GM12878 (cell line): Measurements from ENCODE around the gene MEG3. TPM values are rescaled to one million over a fixed set of nuclear protein-coding genes. Genes with fewer than 3 reads are reported as not detected.

ENCODE experiments used
- ATAC-seq: fragments of 200-7000 bp; cut with Tn5 transposase; 3 replicates; pipeline ENCODE4 v1.9.1; 2020; ENCODE audit warnings: mild to moderate bottlenecking, moderate library complexity
- BruUV-seq: library from RNA; stranded (reverse); fragments of 400-500 nt; replicated peaks from 2 replicates; lab custom pipeline; 2021; lab: Mats Ljungman, UMichigan
- CTCF ChIA-PET: fragments of 300-600 bp; sonication (Branson Sonifier 250); formaldehyde crosslinking; extraction: SDS; loops from one replicate; lab custom pipeline; 2021; ENCODE audit warnings: inconsistent platforms; lab: Yijun Ruan, JAX
- POLR2A ChIA-PET: fragments of 350-600 bp; formaldehyde crosslinking; extraction: SDS; loops from one replicate; lab custom pipeline; 2021; ENCODE audit warnings: inconsistent platforms; lab: Charles Lee
- RAD21 ChIA-PET: fragments of 300-600 bp; sonication (Branson Sonifier 250); formaldehyde crosslinking; loops from one replicate; lab custom pipeline; 2023; ENCODE audit warnings: antibody characterized with exemption; ENCODE audit not compliant: unreplicated experiment; lab: Charles Lee
- SMC1A ChIA-PET: fragments of 300-600 bp; sonication (Branson Sonifier 250); formaldehyde crosslinking; loops from one replicate; lab custom pipeline; 2023; ENCODE audit not compliant: unreplicated experiment, uncharacterized antibody; lab: Charles Lee
- DNase-seq: peaks from one replicate; pipeline ENCODE4 v3.0.0-alpha.2; 2011; ENCODE audit warnings: low read depth, low spot score
- FAIRE-seq: peaks from 3 replicates; lab custom pipeline; 2011; peaks lifted over from hg19 to GRCh38; lab: Jason Lieb, UNC
- H2AFZ ChIP-seq: 2 replicates; pipeline ENCODE4 v1.6.0; 2011; ENCODE audit warnings: low read depth, low read length, control low read depth; ENCODE audit not compliant: control insufficient read depth
- H3K27ac ChIP-seq: 2 replicates; pipeline ENCODE4 v1.5.1; 2011; ENCODE audit warnings: control low read depth; ENCODE audit not compliant: control insufficient read depth, insufficient read depth
- H3K27me3 ChIP-seq, 2 experiments: replicated peaks in 1 of 2; 2 replicates each; pipeline versions ENCODE4 v1.6.0 to v1.6.1; 2011; ENCODE audit warnings: low read length in 1 of 2; ENCODE audit not compliant: control insufficient read depth in 2 of 2, insufficient read depth in 2 of 2
- H3K36me3 ChIP-seq, 2 experiments: 2 replicates each; pipeline ENCODE4 v1.5.1; 2011; ENCODE audit warnings: low read length in 1 of 2; ENCODE audit not compliant: control insufficient read depth in 2 of 2, insufficient read depth in 2 of 2
- H3K4me1 ChIP-seq: 2 replicates; pipeline ENCODE4 v1.6.1; 2011; ENCODE audit warnings: mild to moderate bottlenecking, low read length, moderate library complexity, mixed read lengths; ENCODE audit not compliant: control insufficient read depth, insufficient read depth
- H3K4me2 ChIP-seq: 2 replicates; pipeline ENCODE4 v1.6.0; 2011; ENCODE audit warnings: control low read depth; ENCODE audit not compliant: control insufficient read depth, insufficient read depth
- H3K4me3 ChIP-seq: fragments of 200-600 bp; sonication (generic); 2 replicates; pipeline ENCODE4 v1.5.1; 2016
- H3K79me2 ChIP-seq: 2 replicates; pipeline ENCODE4 v1.6.0; 2011; ENCODE audit warnings: low read length; ENCODE audit not compliant: control insufficient read depth, insufficient read depth
- H3K9ac ChIP-seq: 2 replicates; pipeline ENCODE4 v1.8.0; 2011; ENCODE audit warnings: low read length, control low read depth, mixed read lengths; ENCODE audit not compliant: control insufficient read depth, insufficient read depth
- H3K9me3 ChIP-seq: replicated peaks from 3 replicates; pipeline ENCODE4 v1.5.1; 2011; ENCODE audit warnings: mild to moderate bottlenecking, low read length; ENCODE audit not compliant: control insufficient read depth, insufficient read depth
- H4K20me1 ChIP-seq: 2 replicates; pipeline ENCODE4 v1.6.0; 2011; ENCODE audit not compliant: control insufficient read depth, insufficient read depth
- ATF7 ChIP-seq: fragments of 450-650 bp; IDR thresholded peaks from 2 replicates; pipeline ENCODE4 v1.6.1; 2016; ENCODE audit warnings: low read depth, mild to moderate bottlenecking
- CBX3 ChIP-seq: fragments of 200-600 bp; sonication (generic); IDR thresholded peaks from 2 replicates; pipeline ENCODE4 v1.6.1; 2016; ENCODE audit warnings: low read depth, borderline replicate concordance
- CEBPZ ChIP-seq: fragments of 150-350 bp; IDR thresholded peaks from 2 replicates; pipeline ENCODE4 v1.6.1; 2016; ENCODE audit warnings: low read depth, low read length
- CTCF ChIP-seq, 3 experiments: IDR thresholded peaks in 2 of 3; conservative IDR thresholded peaks in 1 of 3; 2 replicates each; pipeline ENCODE4 v1.5.1; 2011; ENCODE audit warnings: low read depth in 3 of 3, low read length in 3 of 3, mild to moderate bottlenecking in 3 of 3, control low read depth in 2 of 3, moderate library complexity in 2 of 3, inconsistent platforms in 1 of 3, mixed read lengths in 1 of 3; ENCODE audit not compliant: control insufficient read depth in 2 of 3, insufficient read depth in 1 of 3; ENCODE audit errors: extremely low read depth in 1 of 3
- CUX1 ChIP-seq: IDR thresholded peaks from 2 replicates; pipeline ENCODE4 v1.6.1; 2012; ENCODE audit warnings: improper control_type of control experiment, low read depth, low read length; ENCODE audit not compliant: insufficient replicate concordance
- HCFC1 ChIP-seq: fragments of 150-350 bp; IDR thresholded peaks from 2 replicates; pipeline ENCODE4 v1.6.1; 2014; ENCODE audit warnings: low read length
- NRF1 ChIP-seq: conservative IDR thresholded peaks from 2 replicates; pipeline ENCODE4 v1.6.1; 2011; ENCODE audit warnings: mild to moderate bottlenecking, low read depth, low read length, improper control_type of control experiment
- POLR2AphosphoS5 ChIP-seq: IDR thresholded peaks from 2 replicates; pipeline ENCODE4 v1.6.1; 2011; ENCODE audit warnings: mild to moderate bottlenecking, low read length, inconsistent platforms
- SP1 ChIP-seq: IDR thresholded peaks from one replicate; pipeline ENCODE4 v1.6.1; 2011; ENCODE audit warnings: low read depth, low read length
- SPI1 ChIP-seq: IDR thresholded peaks from 2 replicates; pipeline ENCODE4 v1.6.1; 2011; ENCODE audit warnings: low read depth, mild to moderate bottlenecking, low read length, moderate library complexity, borderline replicate concordance; ENCODE audit not compliant: insufficient read depth
- SUZ12 ChIP-seq: fragments of 200-600 bp; sonication (generic); IDR thresholded peaks from one replicate; pipeline ENCODE4 v1.6.1; 2018; ENCODE audit warnings: antibody characterized with exemption, mild to moderate bottlenecking; ENCODE audit not compliant: unreplicated experiment
- WRNIP1 ChIP-seq: IDR thresholded peaks from 2 replicates; pipeline ENCODE4 v1.6.1; 2011; ENCODE audit warnings: low read depth, low read length, improper control_type of control experiment, borderline replicate concordance
- WGBS: methylation state at CpG from one replicate; pipeline ENCODE4 v1.1.6; 2016; ENCODE audit warnings: low lambda C conversion rate; ENCODE audit not compliant: insufficient replicate concordance, insufficient coverage; ENCODE audit errors: missing lambda C conversion rate; 5-methylcytosine and 5-hydroxymethylcytosine counted together
- in situ Hi-C: fragments of 300-500 bp; cut with MboI; formaldehyde crosslinking; loops from 9 replicates; pipeline ENCODE4 v1.14.3; 2018; ENCODE audit warnings: mixed read lengths
- intact Hi-C: fragments of 100-400 bp; cut with micrococcal nuclease; formaldehyde crosslinking; loops from one replicate; pipeline ENCODE4 v1.14.2; 2022; ENCODE audit not compliant: unreplicated experiment
- polyA plus RNA-seq, 11 experiments: library from polyadenylated mRNA; depleted of rRNA in 4 of 11; unstranded in 6 of 11; stranded (reverse) in 5 of 11; fragments of >200 nt; fragmentation: Nextera tagmentation in 4 of 11; fragmentation: Illumina TruSeq in 1 of 11; extraction: Ambion mirVana in 4 of 11; extraction: Trizol in 1 of 11; gene quantifications; 1 replicate in 1 of 11; 2 replicates in 10 of 11; pipeline versions ENCODE4 v1.2.1 to v1.2.3, GENCODE V29; 2011 to 2016; ENCODE audit warnings: inconsistent platforms in 2 of 11, missing spikeins in 2 of 11, low read depth in 1 of 11
- total RNA-seq, 4 experiments: library from RNA; depleted of rRNA in 3 of 4; stranded (reverse); fragments of >200 nt in 3 of 4; fragmentation: Illumina TruSeq in 1 of 4; extraction: Trizol in 1 of 4; gene quantifications; 2 replicates each; pipeline versions ENCODE4 v1.2.1 to v1.2.3, GENCODE V29; 2013 to 2021

MEG3 gene
- total and polyA plus RNA-seq, 10 of the 15 experiments (the other 5 are each of a cell fraction or from before 2014, with no cell fraction given): 0.03 to 2.9 (median 0.95) TPM; not detected in 7

GRCh38 chr14:100790502-100791347, 35.2 kb upstream of the MEG3 start:
- FAIRE-seq: no peak
- CTCF ChIA-PET: no interaction called here
- H3K27ac ChIP-seq: no peak overlapping the region

More at GRCh38 chr14:100790502-100791347, 35.2 kb upstream of the MEG3 start:
- no peak overlapping the region for H2AFZ ChIP-seq
- ATAC-seq (no peak), DNase-seq (no peak)
- RAD21 ChIA-PET: no interaction called here
- no peaks in the 10 kb centered on the region for H4K20me1 ChIP-seq
- no peak overlapping the region for H3K4me3 ChIP-seq
- WGBS: 39% methylated on average over 14 of the region's 14 CpGs
- intact Hi-C loops (no loop called here), in situ Hi-C loops (no loop called here)
- no peak overlapping the region for H3K9ac ChIP-seq
- no peaks in the 10 kb centered on the region for H3K9me3 ChIP-seq
- TF ChIP-seq WRNIP1 (no peak), SUZ12 (no peak), CBX3 (no peak), ATF7 (no peak), CTCF (IDR thresholded peaks at IDR 0.05 in 2 of 3, conservative IDR thresholded peaks at IDR 0.05 in 1 of 3; ENCODE audit: control insufficient read depth in 2 of 3, extremely low read depth in 1 of 3, insufficient read depth in 1 of 3, low read depth in 3 of 3, low read length in 3 of 3) (no peak), CUX1 (no peak), HCFC1 (no peak), NRF1 (no peak), SPI1 (no peak), CEBPZ (no peak), POLR2AphosphoS5 (no peak), SP1 (no peak)
- SMC1A ChIA-PET: no interaction called here
- no peaks in the 10 kb centered on the region; a peak in 1 of 4 replicates for H3K27me3 ChIP-seq
- POLR2A ChIA-PET: no interaction called here
- no peaks in the 10 kb centered on the region for H3K4me1 ChIP-seq
- no peak overlapping the region for H3K4me2 ChIP-seq
- H3K79me2 ChIP-seq: no peaks in the 10 kb centered on the region
- no TSS peak for BruUV-seq
- H3K36me3 ChIP-seq: no peaks in the 10 kb centered on the region
